Prostate gland (tissue), 2 donors: ENCODE data around the gene TEPSIN.

Experiments
- POLR2AphosphoS5 ChIP-seq: sonication (generic); formaldehyde crosslinking; IDR thresholded peaks from one replicate; pipeline ENCODE4 v1.6.1; 2017; ENCODE audit warnings: antibody characterized with exemption
- TF ChIP-seq, protein P1 (sequence below), 4 experiments: fragments of 200-600 bp in 2 of 4; fragments of 450-650 bp in 2 of 4; sonication (generic) in 2 of 4; IDR thresholded peaks; 1 replicate in 3 of 4; 2 replicates in 1 of 4; pipeline ENCODE4 v1.5.1; 2016 to 2019; ENCODE audit warnings: antibody characterized with exemption in 4 of 4, mild to moderate bottlenecking in 2 of 4, moderate library complexity in 2 of 4

DNA sequence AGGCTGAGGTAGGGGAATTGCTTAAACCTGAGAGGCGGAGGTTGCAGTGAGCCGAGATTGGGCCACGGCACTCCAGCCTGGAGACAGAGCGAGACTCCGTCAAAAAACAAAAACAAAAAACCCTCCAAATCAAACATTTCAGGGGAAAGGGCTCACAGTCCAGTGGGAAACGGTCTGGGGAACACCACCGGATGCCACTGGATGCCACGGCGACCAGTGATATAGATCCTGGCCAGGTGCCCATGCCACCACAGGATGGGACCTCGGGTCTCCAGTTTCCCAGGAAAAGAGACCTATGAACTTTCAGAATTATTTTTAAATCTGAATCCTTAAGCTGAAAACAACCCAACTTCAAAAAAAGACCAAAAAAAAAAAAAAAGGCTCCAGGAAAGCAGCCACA lies 28.4 kb downstream of the TEPSIN start:
- TF ChIP-seq POLR2AphosphoS5: no peak
- TF ChIP-seq, protein P1, sequence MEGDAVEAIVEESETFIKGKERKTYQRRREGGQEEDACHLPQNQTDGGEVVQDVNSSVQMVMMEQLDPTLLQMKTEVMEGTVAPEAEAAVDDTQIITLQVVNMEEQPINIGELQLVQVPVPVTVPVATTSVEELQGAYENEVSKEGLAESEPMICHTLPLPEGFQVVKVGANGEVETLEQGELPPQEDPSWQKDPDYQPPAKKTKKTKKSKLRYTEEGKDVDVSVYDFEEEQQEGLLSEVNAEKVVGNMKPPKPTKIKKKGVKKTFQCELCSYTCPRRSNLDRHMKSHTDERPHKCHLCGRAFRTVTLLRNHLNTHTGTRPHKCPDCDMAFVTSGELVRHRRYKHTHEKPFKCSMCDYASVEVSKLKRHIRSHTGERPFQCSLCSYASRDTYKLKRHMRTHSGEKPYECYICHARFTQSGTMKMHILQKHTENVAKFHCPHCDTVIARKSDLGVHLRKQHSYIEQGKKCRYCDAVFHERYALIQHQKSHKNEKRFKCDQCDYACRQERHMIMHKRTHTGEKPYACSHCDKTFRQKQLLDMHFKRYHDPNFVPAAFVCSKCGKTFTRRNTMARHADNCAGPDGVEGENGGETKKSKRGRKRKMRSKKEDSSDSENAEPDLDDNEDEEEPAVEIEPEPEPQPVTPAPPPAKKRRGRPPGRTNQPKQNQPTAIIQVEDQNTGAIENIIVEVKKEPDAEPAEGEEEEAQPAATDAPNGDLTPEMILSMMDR (IDR thresholded peaks at IDR 0.05): no peak
